Measurements from ENCODE around the gene GALNT12.

Gene GALNT12

GRCh38 chr9:98767915-98768314, 39.6 kb upstream of the GALNT12 start:
- peaks cover 29% of the 10 kb centered on the region for H3K36me3 ChIP-seq (ENCODE audit: insufficient read depth, low read length)

GRCh38 chr9:98768344-98768743, 39.1 kb upstream of the GALNT12 start:
- no peak for TF ChIP-seq EZH2 (IDR thresholded peaks at IDR 0.05; ENCODE audit: borderline replicate concordance, low read length)
- no peak for TF ChIP-seq CTCF (IDR thresholded peaks at IDR 0.05; ENCODE audit: low read length)
- no peak overlapping the region for H3K9ac ChIP-seq (ENCODE audit: low read length)
- no peaks in the 10 kb centered on the region for H4K20me1 ChIP-seq (ENCODE audit: insufficient read depth, low read length)
- no peaks in the 10 kb centered on the region for H3K79me2 ChIP-seq (ENCODE audit: insufficient read depth, low read length)
- H3K4me3 ChIP-seq (ENCODE audit: low read depth, low read length, poor library complexity, severe bottlenecking) = no peak overlapping the region
- H3K9me2 ChIP-seq (ENCODE audit: low read depth, low read length) = no peaks in the 10 kb centered on the region
- H3K27me3 ChIP-seq (ENCODE audit: insufficient read depth, low read length) = no peaks in the 10 kb centered on the region
- no peak overlapping the region for H2AFZ ChIP-seq (ENCODE audit: low read length)
- no peaks in the 10 kb centered on the region for H3F3A ChIP-seq (ENCODE audit: insufficient read depth, low read length)
- no peak overlapping the region for H3K27ac ChIP-seq (ENCODE audit: low read depth, low read length, poor library complexity, severe bottlenecking)
- H3K9me3 ChIP-seq (ENCODE audit: low read length) = no peaks in the 10 kb centered on the region
- peaks cover 29% of the 10 kb centered on the region for H3K36me3 ChIP-seq (ENCODE audit: insufficient read depth, low read length)
- no peak overlapping the region for H3K4me2 ChIP-seq (ENCODE audit: low read length)
- H3K4me1 ChIP-seq (ENCODE audit: insufficient read depth, low read length, severe bottlenecking) = no peaks in the 10 kb centered on the region

More at GRCh38 chr9:98767915-98768314, 39.6 kb upstream of the GALNT12 start:
- no peaks in the 10 kb centered on the region for H3K9me2 ChIP-seq (ENCODE audit: low read depth, low read length)
- no peak overlapping the region for H3K9ac ChIP-seq (ENCODE audit: low read length)
- no peaks in the 10 kb centered on the region for H4K20me1 ChIP-seq (ENCODE audit: insufficient read depth, low read length)
- no peaks in the 10 kb centered on the region for H3K27me3 ChIP-seq (ENCODE audit: insufficient read depth, low read length)
- no peaks in the 10 kb centered on the region for H3K4me1 ChIP-seq (ENCODE audit: insufficient read depth, low read length, severe bottlenecking)
- H3K4me3 ChIP-seq (ENCODE audit: low read depth, low read length, poor library complexity, severe bottlenecking) = no peak overlapping the region
- no peaks in the 10 kb centered on the region for H3F3A ChIP-seq (ENCODE audit: insufficient read depth, low read length)
- H2AFZ ChIP-seq (ENCODE audit: low read length) = no peak overlapping the region
- TF ChIP-seq CTCF (IDR thresholded peaks at IDR 0.05; ENCODE audit: low read length) (no peak), EZH2 (IDR thresholded peaks at IDR 0.05; ENCODE audit: borderline replicate concordance, low read length) (no peak)
- no peak overlapping the region for H3K27ac ChIP-seq (ENCODE audit: low read depth, low read length, poor library complexity, severe bottlenecking)
- no peak overlapping the region for H3K4me2 ChIP-seq (ENCODE audit: low read length)
- no peaks in the 10 kb centered on the region for H3K79me2 ChIP-seq (ENCODE audit: insufficient read depth, low read length)
- no peaks in the 10 kb centered on the region for H3K9me3 ChIP-seq (ENCODE audit: low read length)

GRCh38 chr9:98770717-98771116, 36.8 kb upstream of the GALNT12 start:
- no peaks in the 10 kb centered on the region for H3K27me3 ChIP-seq (ENCODE audit: insufficient read depth, low read length)
- H3K36me3 ChIP-seq (ENCODE audit: insufficient read depth, low read length) = peaks cover 29% of the 10 kb centered on the region
- H3F3A ChIP-seq (ENCODE audit: insufficient read depth, low read length) = no peaks in the 10 kb centered on the region
- H3K79me2 ChIP-seq (ENCODE audit: insufficient read depth, low read length) = no peaks in the 10 kb centered on the region
- TF ChIP-seq CTCF (IDR thresholded peaks at IDR 0.05; ENCODE audit: low read length) (no peak), EZH2 (IDR thresholded peaks at IDR 0.05; ENCODE audit: borderline replicate concordance, low read length) (no peak)
- no peak overlapping the region for H3K4me2 ChIP-seq (ENCODE audit: low read length)
- H3K9me2 ChIP-seq (ENCODE audit: low read depth, low read length) = no peaks in the 10 kb centered on the region
- no peak overlapping the region for H3K9ac ChIP-seq (ENCODE audit: low read length)
- H4K20me1 ChIP-seq (ENCODE audit: insufficient read depth, low read length) = no peaks in the 10 kb centered on the region
- H3K27ac ChIP-seq (ENCODE audit: low read depth, low read length, poor library complexity, severe bottlenecking) = no peak overlapping the region
- H3K9me3 ChIP-seq (ENCODE audit: low read length) = no peaks in the 10 kb centered on the region
- no peak overlapping the region for H2AFZ ChIP-seq (ENCODE audit: low read length)
- H3K4me1 ChIP-seq (ENCODE audit: insufficient read depth, low read length, severe bottlenecking) = no peaks in the 10 kb centered on the region
- no peak overlapping the region for H3K4me3 ChIP-seq (ENCODE audit: low read depth, low read length, poor library complexity, severe bottlenecking)
